Measurements from ENCODE around the gene ZNF862. TPM values are rescaled to one million over a fixed set of nuclear protein-coding genes. Genes with fewer than 3 reads are reported as not detected.

ZNF862 gene
- total and polyA plus RNA-seq, 2 of the 8 experiments (the other 6 are each of a cell fraction or from before 2014, with no cell fraction given), result 1.8 to 3.9 TPM

GRCh38 chr7:149865437-149865836 is 27.3 kb downstream of the ZNF862 start:
- Histone ChIP-seq H3K4me1 (replicated peaks in 1 of 4; ENCODE audit: control insufficient read depth in 3 of 4, insufficient read depth in 4 of 4, low read length in 3 of 4) (no peaks in the 10 kb centered on the region), H3K4me2 (ENCODE audit: insufficient read depth in 1 of 2, low read depth in 2 of 2, low read length in 2 of 2) (no peak overlapping the region), H2AK5ac (ENCODE audit: low read depth, low read length) (no peak overlapping the region), H3K27me3 (replicated peaks in 1 of 4; ENCODE audit: control insufficient read depth in 3 of 4, extremely low read depth in 1 of 4, insufficient read depth in 3 of 4, low read length in 3 of 4) (no peaks in the 10 kb centered on the region; a peak in 2 of 7 replicates), H3K18ac (ENCODE audit: extremely low read depth, low read length) (no peak overlapping the region), H4K8ac (ENCODE audit: extremely low read depth, insufficient read depth, low read length) (no peak overlapping the region), H3K4ac (replicated peaks; ENCODE audit: insufficient read length, low read depth, low read length) (no peak overlapping the region), H4K5ac (ENCODE audit: insufficient read length, low read depth, low read length) (no peak overlapping the region), H3K4me3 (ENCODE audit: extremely low read depth in 1 of 4, insufficient read depth in 2 of 4, low read depth in 3 of 4, low read length in 4 of 4) (no peak overlapping the region), H3K9ac (replicated peaks in 1 of 4; ENCODE audit: extremely low read depth in 1 of 4, low read depth in 3 of 4, low read length in 3 of 4) (no peak overlapping the region), H3K23ac (ENCODE audit: insufficient read length) (no peak overlapping the region), H3K79me1 (ENCODE audit: low read depth, low read length) (no peaks in the 10 kb centered on the region), H4K91ac (replicated peaks; ENCODE audit: insufficient read length, low read length) (no peak overlapping the region), H3K36me3 (ENCODE audit: control insufficient read depth in 2 of 4, insufficient read depth in 4 of 4, low read length in 3 of 4) (peaks cover 0 to 3% (median 0%) of the 10 kb centered on the region in 4 experiments; a peak in 2 of 8 replicates), H2BK5ac (ENCODE audit: low read depth, low read length) (no peak overlapping the region), H2BK20ac (ENCODE audit: low read length) (no peak overlapping the region), H2BK120ac (replicated peaks; ENCODE audit: low read depth, low read length) (no peak overlapping the region), H3K14ac (ENCODE audit: insufficient read length) (no peak overlapping the region), H3K23me2 (ENCODE audit: low read depth, low read length) (no peaks in the 10 kb centered on the region), H3K56ac (replicated peaks; ENCODE audit: insufficient read length, low read depth, low read length) (no peak overlapping the region), H2BK12ac (ENCODE audit: low read depth, low read length) (no peak overlapping the region), H3K27ac (ENCODE audit: low read depth, low read length) (no peak overlapping the region), H2AFZ (ENCODE audit: low read length) (no peak overlapping the region), H3K9me3 (ENCODE audit: insufficient read depth in 2 of 2, low read depth in 1 of 2, low read length in 1 of 2) (no peaks in the 10 kb centered on the region), H3K79me2 (ENCODE audit: control insufficient read depth in 1 of 2, insufficient read depth in 2 of 2, low read length in 2 of 2) (no peaks in the 10 kb centered on the region), H2BK15ac (ENCODE audit: low read length) (no peak overlapping the region), H4K20me1 (replicated peaks in 1 of 2; ENCODE audit: control insufficient read depth in 1 of 2, insufficient read depth in 2 of 2, low read length in 2 of 2) (no peaks in the 10 kb centered on the region)
- POLR2A ChIA-PET (ENCODE audit: partially characterized antibody), result no interaction called here
- CTCF ChIA-PET (ENCODE audit: partially characterized antibody), result interaction anchor here (1.0 to 2.2 kb wide), 4 partner anchors 9 to 58 kb away, joined by 3 to 16 read pairs (median 4); partner anchors contain the start of gene ATP6V0E2
- 75% methylated on average over 6 of the region's 7 CpGs; no CpG with 5 or more reads in 1 of the 2 experiments for WGBS, 2 experiments (ENCODE audit: extremely low coverage in 1 of 2, insufficient coverage in 1 of 2, insufficient read length in 1 of 2, insufficient replicate concordance in 2 of 2, low coverage in 1 of 2, low lambda C conversion rate in 2 of 2, missing lambda C conversion rate in 1 of 2)
- FAIRE-seq (no peak), DNase-seq (ENCODE audit: low read depth in 1 of 2, low spot score in 2 of 2) (no peak)
- TF ChIP-seq SP2 (IDR thresholded peaks at IDR 0.05; ENCODE audit: low read length), result no peak
- TF ChIP-seq YY1 (IDR thresholded peaks at IDR 0.05; ENCODE audit: low read depth, low read length), result no peak
- no peak for TF ChIP-seq ATF3 (IDR thresholded peaks at IDR 0.05; ENCODE audit: insufficient read depth, low read depth, low read length)
- no peak for TF ChIP-seq TAF7 (optimal IDR thresholded peaks at IDR 0.05; ENCODE audit: borderline replicate concordance, low read depth, low read length)
- no peak for TF ChIP-seq EP300 (IDR thresholded peaks at IDR 0.05; ENCODE audit: borderline replicate concordance in 1 of 2, low read depth in 2 of 2, low read length in 2 of 2)
- TF ChIP-seq SRF (IDR thresholded peaks at IDR 0.05; ENCODE audit: low read depth, low read length), result no peak
- TF ChIP-seq GTF2F1 (IDR thresholded peaks at IDR 0.05; ENCODE audit: borderline replicate concordance, low read depth, low read length), result no peak
- no peak for TF ChIP-seq SIRT6 (IDR thresholded peaks at IDR 0.05; ENCODE audit: low read length)
- TF ChIP-seq CTCF (IDR thresholded peaks at IDR 0.05; ENCODE audit: control extremely low read depth in 1 of 3, insufficient read depth in 1 of 3, low read depth in 1 of 3, low read length in 3 of 3), result no peak
- no peak for TF ChIP-seq CHD1 (IDR thresholded peaks at IDR 0.05; ENCODE audit: low read depth, low read length)
- TF ChIP-seq BRCA1 (IDR thresholded peaks at IDR 0.05; ENCODE audit: low read depth, low read length), result no peak
- TF ChIP-seq RFX5 (IDR thresholded peaks at IDR 0.05; ENCODE audit: borderline replicate concordance, low read depth, low read length), result no peak
